Measurements from ENCODE around the gene RENBP. TPM values are rescaled to one million over a fixed set of nuclear protein-coding genes. Genes with fewer than 3 reads are reported as not detected.

The RENBP gene
- total and polyA plus RNA-seq, 9 of the 15 experiments (the other 6 are each of a cell fraction or from before 2014, with no cell fraction given): 0.07 to 14.8 (median 10.6) TPM; not detected in 1

- TF ChIP-seq, protein P1, sequence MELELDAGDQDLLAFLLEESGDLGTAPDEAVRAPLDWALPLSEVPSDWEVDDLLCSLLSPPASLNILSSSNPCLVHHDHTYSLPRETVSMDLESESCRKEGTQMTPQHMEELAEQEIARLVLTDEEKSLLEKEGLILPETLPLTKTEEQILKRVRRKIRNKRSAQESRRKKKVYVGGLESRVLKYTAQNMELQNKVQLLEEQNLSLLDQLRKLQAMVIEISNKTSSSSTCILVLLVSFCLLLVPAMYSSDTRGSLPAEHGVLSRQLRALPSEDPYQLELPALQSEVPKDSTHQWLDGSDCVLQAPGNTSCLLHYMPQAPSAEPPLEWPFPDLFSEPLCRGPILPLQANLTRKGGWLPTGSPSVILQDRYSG (tag; conservative IDR thresholded peaks at IDR 0.05; ENCODE audit: low read depth): 0 out of 2 replicates have a peak, but pooled peaks have one; percentile 43
- TF ChIP-seq TFAM (CRISPR knock-in tag; conservative IDR thresholded peaks at IDR 0.05) (no peak), SIN3A (IDR thresholded peaks at IDR 0.05; ENCODE audit: borderline replicate concordance in 2 of 2, control insufficient read depth in 1 of 2, low read depth in 2 of 2, low read length in 2 of 2) (peak in 1 of 2 experiments; percentile 44; a peak in 1 of 4 replicates), ZZZ3 (IDR thresholded peaks at IDR 0.05) (no peak), ERF (CRISPR knock-in tag; IDR thresholded peaks at IDR 0.05) (no peak), FOXO4 (CRISPR knock-in tag; IDR thresholded peaks at IDR 0.05) (no peak), NR0B1 (IDR thresholded peaks at IDR 0.05; ENCODE audit: partially characterized antibody) (no peak), BRD9 (IDR thresholded peaks at IDR 0.05; ENCODE audit: low read depth, partially characterized antibody) (no peak), SETDB1 (IDR thresholded peaks at IDR 0.05; ENCODE audit: low read length) (no peak), EGR1 (conservative IDR thresholded peaks at IDR 0.05) (no peak)
- TF ChIP-seq, protein P2, sequence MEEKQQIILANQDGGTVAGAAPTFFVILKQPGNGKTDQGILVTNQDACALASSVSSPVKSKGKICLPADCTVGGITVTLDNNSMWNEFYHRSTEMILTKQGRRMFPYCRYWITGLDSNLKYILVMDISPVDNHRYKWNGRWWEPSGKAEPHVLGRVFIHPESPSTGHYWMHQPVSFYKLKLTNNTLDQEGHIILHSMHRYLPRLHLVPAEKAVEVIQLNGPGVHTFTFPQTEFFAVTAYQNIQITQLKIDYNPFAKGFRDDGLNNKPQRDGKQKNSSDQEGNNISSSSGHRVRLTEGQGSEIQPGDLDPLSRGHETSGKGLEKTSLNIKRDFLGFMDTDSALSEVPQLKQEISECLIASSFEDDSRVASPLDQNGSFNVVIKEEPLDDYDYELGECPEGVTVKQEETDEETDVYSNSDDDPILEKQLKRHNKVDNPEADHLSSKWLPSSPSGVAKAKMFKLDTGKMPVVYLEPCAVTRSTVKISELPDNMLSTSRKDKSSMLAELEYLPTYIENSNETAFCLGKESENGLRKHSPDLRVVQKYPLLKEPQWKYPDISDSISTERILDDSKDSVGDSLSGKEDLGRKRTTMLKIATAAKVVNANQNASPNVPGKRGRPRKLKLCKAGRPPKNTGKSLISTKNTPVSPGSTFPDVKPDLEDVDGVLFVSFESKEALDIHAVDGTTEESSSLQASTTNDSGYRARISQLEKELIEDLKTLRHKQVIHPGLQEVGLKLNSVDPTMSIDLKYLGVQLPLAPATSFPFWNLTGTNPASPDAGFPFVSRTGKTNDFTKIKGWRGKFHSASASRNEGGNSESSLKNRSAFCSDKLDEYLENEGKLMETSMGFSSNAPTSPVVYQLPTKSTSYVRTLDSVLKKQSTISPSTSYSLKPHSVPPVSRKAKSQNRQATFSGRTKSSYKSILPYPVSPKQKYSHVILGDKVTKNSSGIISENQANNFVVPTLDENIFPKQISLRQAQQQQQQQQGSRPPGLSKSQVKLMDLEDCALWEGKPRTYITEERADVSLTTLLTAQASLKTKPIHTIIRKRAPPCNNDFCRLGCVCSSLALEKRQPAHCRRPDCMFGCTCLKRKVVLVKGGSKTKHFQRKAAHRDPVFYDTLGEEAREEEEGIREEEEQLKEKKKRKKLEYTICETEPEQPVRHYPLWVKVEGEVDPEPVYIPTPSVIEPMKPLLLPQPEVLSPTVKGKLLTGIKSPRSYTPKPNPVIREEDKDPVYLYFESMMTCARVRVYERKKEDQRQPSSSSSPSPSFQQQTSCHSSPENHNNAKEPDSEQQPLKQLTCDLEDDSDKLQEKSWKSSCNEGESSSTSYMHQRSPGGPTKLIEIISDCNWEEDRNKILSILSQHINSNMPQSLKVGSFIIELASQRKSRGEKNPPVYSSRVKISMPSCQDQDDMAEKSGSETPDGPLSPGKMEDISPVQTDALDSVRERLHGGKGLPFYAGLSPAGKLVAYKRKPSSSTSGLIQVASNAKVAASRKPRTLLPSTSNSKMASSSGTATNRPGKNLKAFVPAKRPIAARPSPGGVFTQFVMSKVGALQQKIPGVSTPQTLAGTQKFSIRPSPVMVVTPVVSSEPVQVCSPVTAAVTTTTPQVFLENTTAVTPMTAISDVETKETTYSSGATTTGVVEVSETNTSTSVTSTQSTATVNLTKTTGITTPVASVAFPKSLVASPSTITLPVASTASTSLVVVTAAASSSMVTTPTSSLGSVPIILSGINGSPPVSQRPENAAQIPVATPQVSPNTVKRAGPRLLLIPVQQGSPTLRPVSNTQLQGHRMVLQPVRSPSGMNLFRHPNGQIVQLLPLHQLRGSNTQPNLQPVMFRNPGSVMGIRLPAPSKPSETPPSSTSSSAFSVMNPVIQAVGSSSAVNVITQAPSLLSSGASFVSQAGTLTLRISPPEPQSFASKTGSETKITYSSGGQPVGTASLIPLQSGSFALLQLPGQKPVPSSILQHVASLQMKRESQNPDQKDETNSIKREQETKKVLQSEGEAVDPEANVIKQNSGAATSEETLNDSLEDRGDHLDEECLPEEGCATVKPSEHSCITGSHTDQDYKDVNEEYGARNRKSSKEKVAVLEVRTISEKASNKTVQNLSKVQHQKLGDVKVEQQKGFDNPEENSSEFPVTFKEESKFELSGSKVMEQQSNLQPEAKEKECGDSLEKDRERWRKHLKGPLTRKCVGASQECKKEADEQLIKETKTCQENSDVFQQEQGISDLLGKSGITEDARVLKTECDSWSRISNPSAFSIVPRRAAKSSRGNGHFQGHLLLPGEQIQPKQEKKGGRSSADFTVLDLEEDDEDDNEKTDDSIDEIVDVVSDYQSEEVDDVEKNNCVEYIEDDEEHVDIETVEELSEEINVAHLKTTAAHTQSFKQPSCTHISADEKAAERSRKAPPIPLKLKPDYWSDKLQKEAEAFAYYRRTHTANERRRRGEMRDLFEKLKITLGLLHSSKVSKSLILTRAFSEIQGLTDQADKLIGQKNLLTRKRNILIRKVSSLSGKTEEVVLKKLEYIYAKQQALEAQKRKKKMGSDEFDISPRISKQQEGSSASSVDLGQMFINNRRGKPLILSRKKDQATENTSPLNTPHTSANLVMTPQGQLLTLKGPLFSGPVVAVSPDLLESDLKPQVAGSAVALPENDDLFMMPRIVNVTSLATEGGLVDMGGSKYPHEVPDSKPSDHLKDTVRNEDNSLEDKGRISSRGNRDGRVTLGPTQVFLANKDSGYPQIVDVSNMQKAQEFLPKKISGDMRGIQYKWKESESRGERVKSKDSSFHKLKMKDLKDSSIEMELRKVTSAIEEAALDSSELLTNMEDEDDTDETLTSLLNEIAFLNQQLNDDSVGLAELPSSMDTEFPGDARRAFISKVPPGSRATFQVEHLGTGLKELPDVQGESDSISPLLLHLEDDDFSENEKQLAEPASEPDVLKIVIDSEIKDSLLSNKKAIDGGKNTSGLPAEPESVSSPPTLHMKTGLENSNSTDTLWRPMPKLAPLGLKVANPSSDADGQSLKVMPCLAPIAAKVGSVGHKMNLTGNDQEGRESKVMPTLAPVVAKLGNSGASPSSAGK (IDR thresholded peaks at IDR 0.05): peak; percentile 91
Observed at GRCh38 chrX:153970357-153971123, 26.1 kb upstream of the RENBP start (continued).
